ENCODE measurements around the gene OLIG2.
A peak's percentile ranks its signal among the peaks of the same experiment; 100 is the strongest.

OLIG2 gene

GRCh38 chr21:33061233-33061632 is 35.5 kb downstream of the OLIG2 start:
- no peaks in the 10 kb centered on the region for H3K79me2 ChIP-seq (ENCODE audit: insufficient read depth, low read length)
- H3K9me2 ChIP-seq (replicated peaks; ENCODE audit: low read depth, low read length), result no peaks in the 10 kb centered on the region
- peaks cover 80% of the 10 kb centered on the region for H3K4me1 ChIP-seq (ENCODE audit: insufficient read depth, low read length, poor library complexity, severe bottlenecking)
- H3K4me2 ChIP-seq (ENCODE audit: low read depth, low read length, poor library complexity, severe bottlenecking), result no peak overlapping the region
- H3F3A ChIP-seq (ENCODE audit: low read depth), result peaks cover 16% of the 10 kb centered on the region
- no peak overlapping the region for H3K4me3 ChIP-seq (ENCODE audit: low read length, poor library complexity, severe bottlenecking)
- no peaks in the 10 kb centered on the region for H4K20me1 ChIP-seq (ENCODE audit: insufficient read depth, low read length, poor library complexity, severe bottlenecking)
- no peaks in the 10 kb centered on the region for H3K27me3 ChIP-seq (ENCODE audit: insufficient read depth, low read length, poor library complexity, severe bottlenecking)
- H3K36me3 ChIP-seq (ENCODE audit: insufficient read depth, low read length), result no peaks in the 10 kb centered on the region
- H3K9me3 ChIP-seq (ENCODE audit: insufficient read depth, low read depth, low read length), result no peaks in the 10 kb centered on the region
- no peak overlapping the region for H3K9ac ChIP-seq (ENCODE audit: low read depth, low read length, poor library complexity, severe bottlenecking)
- no peak for TF ChIP-seq EZH2phosphoT487 (IDR thresholded peaks at IDR 0.05; ENCODE audit: borderline replicate concordance)
- no peak for TF ChIP-seq CTCF (conservative IDR thresholded peaks at IDR 0.05; ENCODE audit: low read length)
- no peak overlapping the region for H2AFZ ChIP-seq (ENCODE audit: low read length)

GRCh38 chr21:33063375-33063883 is 37.7 kb downstream of the OLIG2 start:
- H3K36me3 ChIP-seq (ENCODE audit: insufficient read depth, low read length), result no peaks in the 10 kb centered on the region
- no peak overlapping the region for H3K4me3 ChIP-seq (ENCODE audit: low read length, poor library complexity, severe bottlenecking)
- peak overlapping the region; percentile 53 for H3K4me2 ChIP-seq (ENCODE audit: low read depth, low read length, poor library complexity, severe bottlenecking)
- no peaks in the 10 kb centered on the region for H4K20me1 ChIP-seq (ENCODE audit: insufficient read depth, low read length, poor library complexity, severe bottlenecking)
- peak overlapping the region; percentile 28 for H3K9ac ChIP-seq (ENCODE audit: low read depth, low read length, poor library complexity, severe bottlenecking)
- no peaks in the 10 kb centered on the region for H3K9me3 ChIP-seq (ENCODE audit: insufficient read depth, low read depth, low read length)
- no peaks in the 10 kb centered on the region for H3K9me2 ChIP-seq (replicated peaks; ENCODE audit: low read depth, low read length)
- H2AFZ ChIP-seq (ENCODE audit: low read length), result no peak overlapping the region
- peaks cover 83% of the 10 kb centered on the region for H3K4me1 ChIP-seq (ENCODE audit: insufficient read depth, low read length, poor library complexity, severe bottlenecking)
- no peak for TF ChIP-seq EZH2phosphoT487 (IDR thresholded peaks at IDR 0.05; ENCODE audit: borderline replicate concordance)
- no peak for TF ChIP-seq CTCF (conservative IDR thresholded peaks at IDR 0.05; ENCODE audit: low read length)
- no peaks in the 10 kb centered on the region for H3K27me3 ChIP-seq (ENCODE audit: insufficient read depth, low read length, poor library complexity, severe bottlenecking)
- no peaks in the 10 kb centered on the region for H3K79me2 ChIP-seq (ENCODE audit: insufficient read depth, low read length)
- peaks cover 16% of the 10 kb centered on the region for H3F3A ChIP-seq (ENCODE audit: low read depth)

GRCh38 chr21:33063907-33064622 is 38.3 kb downstream of the OLIG2 start:
- Histone ChIP-seq H3K9me2 (replicated peaks; ENCODE audit: low read depth, low read length) (no peaks in the 10 kb centered on the region), H3K9ac (ENCODE audit: low read depth, low read length, poor library complexity, severe bottlenecking) (peak overlapping the region; percentile 28), H3K4me1 (ENCODE audit: insufficient read depth, low read length, poor library complexity, severe bottlenecking) (peaks cover 83% of the 10 kb centered on the region), H3K36me3 (ENCODE audit: insufficient read depth, low read length) (no peaks in the 10 kb centered on the region), H3K27me3 (ENCODE audit: insufficient read depth, low read length, poor library complexity, severe bottlenecking) (no peaks in the 10 kb centered on the region), H2AFZ (ENCODE audit: low read length) (no peak overlapping the region), H4K20me1 (ENCODE audit: insufficient read depth, low read length, poor library complexity, severe bottlenecking) (no peaks in the 10 kb centered on the region), H3F3A (ENCODE audit: low read depth) (peaks cover 10% of the 10 kb centered on the region), H3K4me2 (ENCODE audit: low read depth, low read length, poor library complexity, severe bottlenecking) (peak overlapping the region; percentile 53), H3K4me3 (ENCODE audit: low read length, poor library complexity, severe bottlenecking) (no peak overlapping the region), H3K9me3 (ENCODE audit: insufficient read depth, low read depth, low read length) (no peaks in the 10 kb centered on the region), H3K79me2 (ENCODE audit: insufficient read depth, low read length) (no peaks in the 10 kb centered on the region)
- TF ChIP-seq CTCF (conservative IDR thresholded peaks at IDR 0.05; ENCODE audit: low read length) (no peak), EZH2phosphoT487 (IDR thresholded peaks at IDR 0.05; ENCODE audit: borderline replicate concordance) (no peak)
